ENCODE results near the gene PPM1A.

PPM1A gene

DNA sequence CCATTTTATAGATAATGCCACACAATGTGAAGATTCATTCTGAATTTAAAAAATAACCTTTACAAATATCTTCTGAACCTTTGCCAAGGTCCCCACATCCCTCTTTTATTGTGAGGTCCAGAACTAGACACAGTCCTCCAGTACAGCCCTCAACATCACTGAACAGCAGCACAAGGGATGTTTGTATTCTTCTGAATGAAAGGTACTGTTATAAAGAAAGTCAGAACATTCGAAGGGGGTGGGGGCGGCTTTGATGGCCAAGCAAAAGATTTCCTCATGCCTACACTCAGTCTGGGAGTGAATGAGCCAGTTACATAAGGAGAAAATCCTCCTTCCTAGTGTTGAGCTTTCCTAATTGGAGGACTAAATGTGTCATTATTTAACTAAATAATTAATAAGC, 77.3 kb downstream of the PPM1A start:
- DNase-seq = no peak

DNA sequence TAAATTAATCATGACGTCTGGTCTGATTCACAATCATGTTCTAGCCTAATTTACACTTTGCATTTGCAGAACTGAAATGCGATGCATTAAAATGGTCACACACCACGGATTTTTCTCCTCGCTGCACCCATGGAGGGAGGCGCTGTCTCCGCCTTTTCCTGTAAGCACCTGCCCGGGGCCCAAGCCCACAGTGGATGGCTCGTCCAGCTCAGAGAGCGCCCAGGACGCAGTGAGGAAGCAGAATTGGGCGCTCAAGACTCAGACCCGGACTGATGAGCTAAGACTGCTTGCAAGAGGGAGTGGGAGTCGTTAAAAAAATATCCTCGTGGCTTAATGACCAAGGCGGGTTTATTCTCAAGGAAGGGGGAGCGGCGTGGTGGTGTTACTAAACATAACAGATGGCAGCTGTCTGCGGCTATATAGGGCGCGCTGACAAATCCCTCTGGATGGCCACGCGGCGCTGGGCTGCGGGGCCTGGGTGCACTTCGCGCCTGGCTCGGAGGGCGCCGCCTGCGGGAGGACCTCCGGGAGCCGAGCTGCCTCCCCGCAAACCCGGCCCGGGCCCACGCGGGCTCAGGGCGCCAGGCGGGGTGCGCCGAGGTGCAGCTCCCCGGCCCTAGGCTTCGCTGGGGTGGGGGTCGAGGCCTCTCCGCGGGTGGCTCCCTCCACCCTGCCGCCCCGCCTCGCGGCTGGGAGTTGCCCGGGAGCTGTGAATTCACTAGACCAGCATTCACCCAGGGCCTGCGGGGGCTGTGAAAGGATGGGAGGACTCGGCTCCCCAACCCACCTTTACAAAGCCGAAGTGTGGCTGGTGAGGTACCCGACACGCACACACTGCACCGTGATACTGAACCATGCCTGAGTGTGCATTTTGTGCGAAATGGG, 78.7 kb downstream of the PPM1A start:
- peak; percentile 25 to 30 for DNase-seq

DNA sequence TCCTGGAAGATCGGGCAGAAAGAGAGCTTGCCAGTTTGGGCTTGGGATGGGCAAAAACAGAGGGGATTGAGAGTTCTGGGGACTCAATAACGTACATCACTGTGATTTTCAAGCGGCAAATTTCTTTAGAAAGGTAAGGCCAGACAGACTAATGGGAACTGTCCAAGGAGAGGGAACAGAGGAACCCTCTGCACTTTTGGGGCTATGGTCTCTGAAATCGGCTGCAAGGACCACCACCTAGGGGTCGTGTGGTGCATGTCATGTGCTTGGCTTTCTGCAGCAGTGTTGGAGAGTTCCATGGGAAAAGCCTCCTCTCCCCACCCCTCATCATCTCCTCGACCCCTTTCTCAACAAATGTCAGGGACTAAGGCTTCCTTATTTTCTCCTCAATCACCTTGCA, 79.6 kb downstream of the PPM1A start:
- DNase-seq = no peak

DNA sequence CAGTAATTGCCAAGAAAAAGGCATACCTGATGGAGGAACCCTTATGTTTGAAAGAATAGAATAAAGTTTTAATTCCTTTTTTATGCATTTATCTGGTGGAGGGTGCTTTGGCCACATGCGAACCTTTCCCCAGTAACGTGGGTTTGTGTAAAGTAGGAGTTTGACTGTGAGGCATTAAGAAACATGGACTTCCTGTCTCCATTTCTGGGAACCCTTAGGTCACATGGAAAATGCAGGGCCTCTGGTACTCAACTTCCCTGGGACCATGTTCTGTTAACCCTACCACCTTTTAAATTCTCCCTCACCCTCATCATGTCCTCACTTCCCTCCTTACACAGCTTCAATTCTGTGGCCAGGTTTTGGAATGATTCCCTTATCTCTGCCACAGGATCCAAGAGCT, 80.3 kb downstream of the PPM1A start:
- DNase-seq = no peak

DNA sequence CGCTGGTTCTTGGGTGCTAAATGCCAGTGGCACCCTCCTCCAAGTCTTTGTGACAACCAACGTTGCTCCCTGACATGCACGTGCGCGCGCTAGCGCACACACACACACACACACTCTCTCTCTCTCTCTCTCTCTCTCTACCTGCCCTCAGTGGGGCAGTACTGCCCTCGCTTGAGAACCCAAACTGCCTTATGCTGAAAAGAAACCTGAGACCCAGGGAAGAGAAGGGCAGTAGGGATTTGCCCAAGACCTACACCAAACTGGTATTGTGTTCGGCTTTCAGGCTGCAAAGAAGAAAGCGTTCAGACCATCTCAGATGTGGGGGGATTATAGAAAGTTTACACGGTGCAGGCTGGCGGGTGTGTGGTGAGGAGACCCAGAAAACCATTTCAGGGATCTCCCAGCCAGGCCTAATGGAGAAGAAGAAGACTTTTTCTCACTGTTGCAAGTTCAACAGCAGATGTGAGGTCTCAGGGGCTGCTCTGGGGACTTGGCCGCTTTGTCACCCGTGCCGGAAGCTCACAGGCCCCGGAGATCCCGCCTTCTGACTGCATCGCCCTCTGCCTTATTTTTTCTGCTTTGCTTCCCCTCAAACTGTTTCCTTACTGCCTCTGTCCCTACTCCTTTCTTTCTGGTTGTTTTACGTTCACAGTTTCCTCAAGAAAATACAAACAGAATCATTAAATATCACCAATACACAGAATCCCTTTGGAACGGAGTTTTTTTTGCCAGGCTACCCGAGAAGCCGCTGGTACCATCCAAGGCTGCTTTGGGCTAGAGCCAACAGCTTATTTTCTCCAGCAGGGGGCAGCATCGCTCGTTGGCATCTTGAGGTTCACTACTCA, 82.4 kb downstream of the PPM1A start:
- peak; percentile 74 to 80 for DNase-seq

DNA sequence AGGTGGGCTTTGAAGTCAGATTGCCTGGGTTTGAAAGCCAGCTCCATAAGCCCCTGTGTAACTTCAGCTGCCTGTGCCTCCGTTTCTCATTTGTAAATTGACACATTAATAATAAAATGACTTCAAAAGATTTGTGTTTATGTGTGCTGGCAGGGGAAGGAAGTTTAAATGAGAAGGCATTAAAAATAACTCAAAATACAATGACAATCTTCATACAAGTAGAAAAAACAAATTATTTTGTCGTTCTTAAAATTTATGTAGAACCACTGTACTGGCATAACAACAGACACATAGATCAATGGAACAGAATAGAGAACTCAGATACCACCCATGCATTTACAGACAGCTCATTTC, 83.0 kb downstream of the PPM1A start:
- DNase-seq = no peak

DNA sequence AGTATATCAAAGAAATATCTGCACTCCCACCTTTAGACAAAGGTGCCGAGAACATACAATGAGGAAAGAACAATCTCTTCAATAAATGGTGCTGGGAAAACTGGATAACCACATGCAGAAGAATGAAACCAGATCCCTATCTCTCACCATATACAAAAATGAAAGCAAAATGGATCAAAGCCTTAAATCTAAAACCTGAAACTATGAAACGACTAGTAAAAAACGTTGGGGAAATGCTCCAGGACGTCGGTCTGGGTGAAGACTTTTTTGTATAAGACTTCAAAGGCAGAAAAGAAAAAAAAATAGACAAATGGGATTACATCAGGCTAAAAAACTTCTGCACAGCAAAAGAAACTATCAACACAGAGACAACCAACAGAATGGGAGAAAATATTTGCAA, 83.8 kb downstream of the PPM1A start:
- peak in 1 of 2 donors; percentile 7 for DNase-seq

DNA sequence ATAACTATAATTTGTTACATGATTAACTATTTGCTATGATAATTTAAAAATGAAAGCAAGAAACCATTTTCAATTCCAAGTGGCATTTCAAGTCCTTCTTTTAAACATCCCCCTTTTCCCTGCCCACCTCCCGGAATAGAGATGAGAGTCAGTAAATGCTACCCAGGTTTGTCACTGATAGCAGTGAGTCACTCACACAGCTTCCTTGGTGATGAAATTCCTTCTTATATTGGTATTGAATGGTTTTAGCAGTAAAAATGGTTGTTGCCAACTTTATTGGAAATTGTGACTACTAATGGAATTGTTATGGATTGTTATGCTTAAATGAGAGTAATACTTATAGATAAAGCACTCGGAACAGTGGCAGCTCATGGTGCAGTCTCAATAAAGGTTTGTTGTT, 90.5 kb downstream of the PPM1A start:
- no peak for DNase-seq

DNA sequence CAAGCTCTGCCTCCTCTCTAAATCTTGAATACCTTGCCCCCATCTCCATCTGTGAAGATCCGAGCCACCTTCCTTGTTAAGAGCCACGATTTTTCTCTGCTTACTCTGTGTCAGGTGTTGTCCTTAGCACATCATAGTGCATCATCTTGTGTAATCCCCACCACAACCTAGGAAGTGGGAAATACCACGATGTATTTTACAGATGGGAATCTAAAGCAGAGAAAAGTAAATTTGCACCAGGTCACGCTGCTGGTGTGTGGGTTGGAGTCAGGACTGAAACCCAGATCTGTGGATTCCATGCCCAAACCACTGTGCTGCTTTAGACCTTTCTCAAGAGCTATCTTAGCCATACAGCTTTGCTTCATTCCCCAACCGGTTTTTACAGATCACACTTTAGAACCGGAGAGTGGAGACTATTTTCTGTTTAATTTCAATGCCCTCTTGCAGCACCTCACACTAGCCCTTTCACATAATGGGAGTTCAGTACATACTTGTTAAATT, 94.6 kb downstream of the PPM1A start:
- DNase-seq = no peak

DNA sequence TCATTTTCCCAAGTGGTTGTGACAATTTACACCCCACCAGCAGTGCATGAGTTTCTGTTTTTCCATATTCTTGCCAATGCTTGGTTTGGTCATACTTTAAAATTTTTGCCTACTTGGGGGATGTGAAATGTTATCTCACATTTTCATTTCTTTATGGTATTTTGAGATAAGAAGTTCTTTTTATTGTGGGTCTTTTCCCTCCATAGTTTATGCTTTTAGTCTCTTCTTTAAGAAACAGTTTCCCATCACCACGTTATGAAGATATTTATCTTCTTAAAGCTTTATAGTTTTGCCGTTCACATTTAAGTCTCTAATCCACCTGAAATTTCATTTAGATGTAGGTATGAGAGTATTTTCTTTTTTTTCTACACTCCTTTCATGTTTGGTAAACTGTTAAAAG, 95.7 kb downstream of the PPM1A start:
- no peak for DNase-seq

DNA sequence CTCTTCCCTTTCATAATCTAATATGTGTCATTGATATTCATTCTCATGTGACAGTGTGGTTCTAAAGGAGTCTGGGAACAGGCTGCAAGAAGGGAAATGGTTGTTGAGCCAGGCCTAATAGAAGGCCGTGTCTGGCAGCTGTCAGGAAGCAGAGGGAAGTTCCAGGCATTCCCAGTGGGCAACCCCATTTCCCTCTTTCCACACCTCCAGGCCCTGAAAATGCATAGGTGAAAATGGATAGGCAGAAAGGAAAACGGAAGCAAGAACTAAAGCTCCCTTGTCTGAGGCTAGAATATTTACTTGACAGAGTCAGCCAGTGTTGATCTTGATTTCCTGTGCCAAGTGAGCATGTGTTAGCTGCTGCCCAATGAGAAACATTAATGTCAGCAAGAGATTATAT, 97.7 kb downstream of the PPM1A start:
- DNase-seq = no peak

DNA sequence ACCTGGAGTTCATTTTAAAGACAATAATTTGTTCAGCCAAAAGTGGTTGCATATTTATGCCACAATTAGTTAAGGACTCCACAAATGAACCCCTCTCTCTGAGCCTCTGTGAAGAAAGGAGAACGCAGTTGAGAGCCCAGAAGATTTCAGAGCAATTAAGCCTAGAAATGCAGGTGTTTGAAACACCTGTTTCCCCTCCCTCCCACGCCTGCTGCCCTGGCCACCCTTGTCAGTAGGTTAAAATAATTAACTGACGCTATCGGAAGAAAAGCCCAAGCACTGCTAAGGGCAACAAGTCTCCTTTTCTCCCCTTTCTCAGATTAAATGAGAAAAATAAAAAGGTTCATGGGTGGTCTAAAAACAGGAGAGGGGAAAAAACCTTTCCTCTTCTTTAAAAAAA, 99.2 kb downstream of the PPM1A start:
- no peak for DNase-seq
